Measurements from ENCODE around the gene GTF3C1. TPM values are rescaled to one million over a fixed set of nuclear protein-coding genes. Genes with fewer than 3 reads are reported as not detected.

The GTF3C1 gene
- total and polyA plus RNA-seq, 8 donors, result 22.3 to 227 (median 61.0) TPM

DNA sequence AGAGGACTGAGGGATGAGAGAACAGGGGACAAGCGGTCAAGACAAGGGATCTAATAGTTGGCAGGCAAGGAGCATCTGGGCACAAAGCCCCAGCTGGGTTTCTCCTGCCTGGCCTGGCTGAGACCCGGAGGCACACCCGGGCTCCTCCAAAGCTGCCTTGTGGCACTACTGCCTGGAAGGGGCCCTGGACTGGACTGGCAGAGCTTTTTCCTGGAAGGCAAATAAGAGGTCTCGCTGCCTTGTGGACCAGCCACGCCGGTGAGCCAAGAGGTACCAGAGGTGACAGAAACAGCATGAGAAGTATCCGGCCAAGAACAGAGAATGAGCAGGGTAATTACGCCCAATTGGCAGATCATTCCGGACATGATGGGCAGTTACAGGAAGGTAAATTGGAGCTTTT is 64.6 kb downstream of the GTF3C1 start:
- no peak overlapping the region for H3K4me3 ChIP-seq
- WGBS, 5 donors, result 95 to 99% (median 96%) methylated on average over 9 of the region's 9 CpGs
- no peaks in the 10 kb centered on the region for H3K27me3 ChIP-seq
- H3K4me1 ChIP-seq, result no peaks in the 10 kb centered on the region
- no peak overlapping the region for H3K27ac ChIP-seq
- peaks cover 95 to 100% (median 100%) of the 10 kb centered on the region in 4 donors for H3K36me3 ChIP-seq
- DNase-seq, result no peak
- H3K9me3 ChIP-seq, result no peaks in the 10 kb centered on the region
- intact Hi-C loops (cut with DNase I; ENCODE audit: low total_unique reads), result no loop called here
- no peak for TF ChIP-seq EP300 (IDR thresholded peaks at IDR 0.05)
- TF ChIP-seq POLR2A (IDR thresholded peaks at IDR 0.05), result no peak
- TF ChIP-seq, protein P1, sequence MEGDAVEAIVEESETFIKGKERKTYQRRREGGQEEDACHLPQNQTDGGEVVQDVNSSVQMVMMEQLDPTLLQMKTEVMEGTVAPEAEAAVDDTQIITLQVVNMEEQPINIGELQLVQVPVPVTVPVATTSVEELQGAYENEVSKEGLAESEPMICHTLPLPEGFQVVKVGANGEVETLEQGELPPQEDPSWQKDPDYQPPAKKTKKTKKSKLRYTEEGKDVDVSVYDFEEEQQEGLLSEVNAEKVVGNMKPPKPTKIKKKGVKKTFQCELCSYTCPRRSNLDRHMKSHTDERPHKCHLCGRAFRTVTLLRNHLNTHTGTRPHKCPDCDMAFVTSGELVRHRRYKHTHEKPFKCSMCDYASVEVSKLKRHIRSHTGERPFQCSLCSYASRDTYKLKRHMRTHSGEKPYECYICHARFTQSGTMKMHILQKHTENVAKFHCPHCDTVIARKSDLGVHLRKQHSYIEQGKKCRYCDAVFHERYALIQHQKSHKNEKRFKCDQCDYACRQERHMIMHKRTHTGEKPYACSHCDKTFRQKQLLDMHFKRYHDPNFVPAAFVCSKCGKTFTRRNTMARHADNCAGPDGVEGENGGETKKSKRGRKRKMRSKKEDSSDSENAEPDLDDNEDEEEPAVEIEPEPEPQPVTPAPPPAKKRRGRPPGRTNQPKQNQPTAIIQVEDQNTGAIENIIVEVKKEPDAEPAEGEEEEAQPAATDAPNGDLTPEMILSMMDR (IDR thresholded peaks at IDR 0.05), result no peak
- no peak for TF ChIP-seq POLR2AphosphoS5 (IDR thresholded peaks at IDR 0.05)

DNA sequence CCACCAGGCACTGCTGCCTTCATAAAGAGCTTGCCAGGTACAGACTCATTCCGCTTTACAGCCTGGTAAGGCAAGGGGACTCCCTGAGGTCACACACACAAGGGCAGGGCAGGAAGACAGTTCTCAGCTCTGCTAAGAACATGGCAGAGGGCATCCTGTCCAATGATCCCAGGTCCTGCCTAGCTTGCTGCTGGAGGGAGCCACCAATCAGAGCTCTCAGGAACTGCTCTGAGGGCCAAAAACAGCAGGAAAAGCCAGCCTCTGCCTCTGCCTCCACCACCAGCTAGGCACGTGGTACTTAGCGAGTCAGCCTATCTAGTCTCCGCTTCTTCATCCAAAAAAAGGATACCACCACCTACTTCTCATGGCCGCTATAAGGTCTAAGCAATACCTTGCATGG is 66.1 kb downstream of the GTF3C1 start:
- Histone ChIP-seq H3K9me3 (no peaks in the 10 kb centered on the region), H3K27ac (no peak overlapping the region), H3K36me3 (peaks cover 81 to 100% (median 100%) of the 10 kb centered on the region in 4 donors), H3K4me3 (no peak overlapping the region), H3K27me3 (no peaks in the 10 kb centered on the region), H3K4me1 (no peaks in the 10 kb centered on the region)
- WGBS, 5 donors, result 92 to 96% (median 94%) methylated on average over 5 of the region's 5 CpGs
- DNase-seq, result no peak
- no peak for TF ChIP-seq POLR2A (IDR thresholded peaks at IDR 0.05)
- TF ChIP-seq EP300 (IDR thresholded peaks at IDR 0.05), result no peak
- TF ChIP-seq POLR2AphosphoS5 (IDR thresholded peaks at IDR 0.05), result no peak
- TF ChIP-seq, protein P1 (IDR thresholded peaks at IDR 0.05), result no peak
- intact Hi-C loops (cut with DNase I; ENCODE audit: low total_unique reads), result no loop called here

DNA sequence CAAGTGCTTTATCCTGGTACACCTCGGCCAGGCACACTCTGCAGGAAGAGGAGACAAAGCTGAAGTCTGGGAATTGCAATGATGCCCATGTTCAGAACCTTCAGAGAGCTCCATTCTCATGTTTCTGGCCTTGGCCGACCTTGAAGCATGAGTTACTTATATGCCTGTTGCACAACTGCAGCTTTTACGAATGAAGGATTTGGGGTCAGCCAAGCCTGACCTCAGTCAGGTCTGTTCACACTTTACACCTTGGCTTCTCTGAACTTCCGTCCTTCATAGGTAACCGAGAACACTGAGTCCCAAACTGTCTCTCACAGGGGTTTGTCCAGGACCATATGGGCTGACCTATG is 66.7 kb downstream of the GTF3C1 start:
- 88 to 93% (median 91%) methylated on average over 5 of the region's 5 CpGs for WGBS, 5 donors
- no peak for DNase-seq
- intact Hi-C loops (cut with DNase I; ENCODE audit: low total_unique reads), result no loop called here
- Histone ChIP-seq H3K9me3 (no peaks in the 10 kb centered on the region), H3K27me3 (no peaks in the 10 kb centered on the region), H3K4me3 (no peak overlapping the region), H3K4me1 (no peaks in the 10 kb centered on the region), H3K36me3 (peaks cover 79 to 100% (median 100%) of the 10 kb centered on the region in 4 donors), H3K27ac (no peak overlapping the region)
- TF ChIP-seq, protein P1 (IDR thresholded peaks at IDR 0.05), result no peak
- no peak for TF ChIP-seq POLR2A (IDR thresholded peaks at IDR 0.05)

DNA sequence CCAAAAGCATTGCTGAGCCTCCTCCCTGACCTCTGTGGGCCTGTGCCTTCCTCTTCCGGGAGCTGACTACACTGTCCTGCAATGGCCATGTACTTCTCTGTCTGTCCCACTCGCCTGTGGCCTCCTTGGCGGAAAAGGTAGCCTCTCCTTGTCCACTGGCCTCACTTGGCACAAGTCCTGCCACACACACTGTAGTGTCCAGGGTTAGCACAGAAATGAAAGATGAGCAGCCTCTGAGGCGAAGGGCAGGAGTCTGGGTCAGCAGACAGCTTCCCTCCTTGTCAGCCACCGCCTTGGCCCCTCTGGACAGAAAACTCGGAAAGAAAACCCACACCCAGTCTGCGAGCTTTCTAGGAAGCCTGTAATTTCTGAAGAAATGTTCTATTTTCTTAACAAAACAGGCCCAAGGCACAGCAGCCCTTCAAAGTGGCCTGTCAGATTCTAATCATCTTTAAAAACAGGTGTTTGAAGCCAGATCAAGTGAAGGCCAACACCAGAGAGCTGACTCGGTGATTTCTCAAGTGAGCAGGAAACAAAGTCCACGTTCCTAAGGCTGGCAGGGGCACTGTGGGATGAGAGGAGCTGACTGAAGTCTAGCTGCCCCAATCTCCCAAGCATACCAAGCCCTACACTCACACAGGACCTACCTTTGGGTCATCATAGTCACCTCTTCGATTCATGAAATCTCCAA is 67.2 kb downstream of the GTF3C1 start:
- no peaks in the 10 kb centered on the region for H3K4me1 ChIP-seq
- H3K9me3 ChIP-seq, result no peaks in the 10 kb centered on the region
- H3K27me3 ChIP-seq, result no peaks in the 10 kb centered on the region
- no peak overlapping the region for H3K4me3 ChIP-seq
- TF ChIP-seq, protein P1 (IDR thresholded peaks at IDR 0.05), result no peak
- TF ChIP-seq POLR2AphosphoS5 (IDR thresholded peaks at IDR 0.05), result no peak
- no peak for TF ChIP-seq EP300 (IDR thresholded peaks at IDR 0.05)
- TF ChIP-seq POLR2A (IDR thresholded peaks at IDR 0.05), result no peak
- H3K27ac ChIP-seq, result no peak overlapping the region
- peaks cover 79 to 100% (median 100%) of the 10 kb centered on the region in 4 donors for H3K36me3 ChIP-seq
- intact Hi-C loops (cut with DNase I; ENCODE audit: low total_unique reads), result no loop called here
- no peak for DNase-seq
- 90 to 93% (median 92%) methylated on average over 9 to 10 of the region's 10 CpGs for whole genome bisulfite sequencing, 5 donors
